GM19372 (cell line): ENCODE measurements around the gene SPEG.
"Not testable (repeated sequence)": the region's sequence is repeated elsewhere in the genome, so short reads cannot be mapped to it uniquely, and the experiment has no call there.

Experiments
- ATAC-seq: cut with Tn5 transposase; IDR thresholded peaks from one replicate; pipeline ENCODE4 v1.9.1; 2021; ENCODE audit warnings: mild to moderate bottlenecking, low read depth, moderate library complexity; ENCODE audit not compliant: unreplicated experiment

The SPEG gene

GRCh38 chr2:219434718-219435525 lies at the start of gene SPEG:
TSS of gene SPEG (plus strand) at chr2:219434843. CDS start at chr2:219434978, 135 bp downstream.
- no peak for ATAC-seq

GRCh38 chr2:219384859-219385258 lies 49.8 kb upstream of the SPEG start:
- no peak for ATAC-seq

- no peak for ATAC-seq
These were observed 48.6 kb upstream of the SPEG start for GRCh38 chr2:219385958-219386520.

- no peak for ATAC-seq
These were observed 47.9 kb upstream of the SPEG start for GRCh38 chr2:219386532-219387280.

GRCh38 chr2:219387306-219388120 lies 47.1 kb upstream of the SPEG start, which contains the start of gene DNPEP:
TSS of gene DNPEP (minus strand) at chr2:219387912. CDS start at chr2:219387794, 118 bp downstream.
- peak; percentile 50 for ATAC-seq

GRCh38 chr2:219388121-219388906 lies 46.3 kb upstream of the SPEG start:
- peak; percentile 73 for ATAC-seq

- no peak for ATAC-seq
These were observed 45.8 kb upstream of the SPEG start for GRCh38 chr2:219388907-219389156.

- no peak for ATAC-seq
These were observed 41.9 kb upstream of the SPEG start for GRCh38 chr2:219392754-219393153.

GRCh38 chr2:219395056-219395455 lies 39.6 kb upstream of the SPEG start:
- not testable (repeated sequence) for ATAC-seq

- no peak for ATAC-seq
These were observed 39.0 kb upstream of the SPEG start for GRCh38 chr2:219395609-219396008.

- ATAC-seq = no peak
These were observed 37.7 kb upstream of the SPEG start for GRCh38 chr2:219396863-219397457.

- no peak for ATAC-seq
These were observed 35.8 kb upstream of the SPEG start for GRCh38 chr2:219398721-219399363.

GRCh38 chr2:219399716-219400478 lies 34.7 kb upstream of the SPEG start:
- no peak for ATAC-seq

- no peak for ATAC-seq
These were observed 34.1 kb upstream of the SPEG start for GRCh38 chr2:219400562-219400961.

GRCh38 chr2:219401606-219402005 lies 33.0 kb upstream of the SPEG start:
- ATAC-seq = no peak

GRCh38 chr2:219402665-219403515 lies 31.8 kb upstream of the SPEG start:
- no peak for ATAC-seq

GRCh38 chr2:219403861-219404260 lies 30.8 kb upstream of the SPEG start:
- ATAC-seq = no peak
